Measurements from ENCODE around the gene FAM89B. TPM values are rescaled to one million over a fixed set of nuclear protein-coding genes. Genes with fewer than 3 reads are reported as not detected.

Gene FAM89B
- total RNA-seq, 1 donor from 2014 or later, result 86.8 TPM

DNA sequence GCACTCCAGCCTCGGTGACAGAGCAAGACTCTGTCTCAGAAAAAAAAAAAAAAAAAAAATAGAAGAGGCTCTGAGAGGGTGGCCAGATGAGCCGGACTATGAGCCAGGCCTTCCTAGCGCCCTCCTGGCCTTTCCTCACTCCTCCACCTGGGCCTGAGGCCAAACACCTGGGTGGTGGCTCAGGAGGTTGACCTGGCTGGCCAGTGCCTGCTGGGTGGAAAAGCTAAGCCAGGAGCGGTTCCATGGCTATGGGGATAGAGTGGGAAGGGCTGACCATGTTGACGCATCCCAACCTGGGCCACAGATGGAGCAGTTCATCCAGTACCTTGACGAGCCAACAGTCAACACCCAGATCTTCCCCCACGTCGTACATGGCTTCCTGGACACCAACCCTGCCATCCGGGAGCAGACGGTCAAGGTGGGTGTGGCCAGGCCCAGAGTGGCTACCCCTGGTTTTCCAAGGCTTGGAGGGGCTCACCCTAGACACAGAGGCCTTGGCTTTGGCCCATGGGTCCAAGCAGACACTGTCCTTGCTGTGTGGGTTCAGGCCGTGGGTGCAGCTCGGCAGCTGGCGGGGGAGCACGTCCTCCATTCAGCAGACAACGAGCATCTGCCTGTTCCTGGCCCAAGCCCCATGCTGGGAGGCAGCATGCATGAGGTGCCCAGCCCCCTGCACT is 39.8 kb upstream of the FAM89B start:
- H3K27me3 Mint-ChIP-seq (ENCODE audit: low read depth), result no peaks in the 10 kb centered on the region
- DNase-seq (ENCODE audit: low spot score), result no peak
- H3K36me3 Mint-ChIP-seq (ENCODE audit: low read depth), result peaks cover 28% of the 10 kb centered on the region

GRCh38 chr11:65535102-65535501 is 37.2 kb upstream of the FAM89B start:
- Mint-ChIP-seq H3K4me3 (ENCODE audit: unreplicated experiment) (no peak overlapping the region), H3K27ac (ENCODE audit: unreplicated experiment) (peak overlapping the region; percentile 51), H3K4me1 (ENCODE audit: low read depth) (peaks cover 7% of the 10 kb centered on the region), H3K9me3 (ENCODE audit: low read depth) (no peaks in the 10 kb centered on the region), H3K27me3 (ENCODE audit: low read depth) (no peaks in the 10 kb centered on the region), H3K36me3 (ENCODE audit: low read depth) (peaks cover 23% of the 10 kb centered on the region)
- DNase-seq (ENCODE audit: low spot score), result no peak
- TF ChIP-seq, protein P1, sequence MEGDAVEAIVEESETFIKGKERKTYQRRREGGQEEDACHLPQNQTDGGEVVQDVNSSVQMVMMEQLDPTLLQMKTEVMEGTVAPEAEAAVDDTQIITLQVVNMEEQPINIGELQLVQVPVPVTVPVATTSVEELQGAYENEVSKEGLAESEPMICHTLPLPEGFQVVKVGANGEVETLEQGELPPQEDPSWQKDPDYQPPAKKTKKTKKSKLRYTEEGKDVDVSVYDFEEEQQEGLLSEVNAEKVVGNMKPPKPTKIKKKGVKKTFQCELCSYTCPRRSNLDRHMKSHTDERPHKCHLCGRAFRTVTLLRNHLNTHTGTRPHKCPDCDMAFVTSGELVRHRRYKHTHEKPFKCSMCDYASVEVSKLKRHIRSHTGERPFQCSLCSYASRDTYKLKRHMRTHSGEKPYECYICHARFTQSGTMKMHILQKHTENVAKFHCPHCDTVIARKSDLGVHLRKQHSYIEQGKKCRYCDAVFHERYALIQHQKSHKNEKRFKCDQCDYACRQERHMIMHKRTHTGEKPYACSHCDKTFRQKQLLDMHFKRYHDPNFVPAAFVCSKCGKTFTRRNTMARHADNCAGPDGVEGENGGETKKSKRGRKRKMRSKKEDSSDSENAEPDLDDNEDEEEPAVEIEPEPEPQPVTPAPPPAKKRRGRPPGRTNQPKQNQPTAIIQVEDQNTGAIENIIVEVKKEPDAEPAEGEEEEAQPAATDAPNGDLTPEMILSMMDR (IDR thresholded peaks at IDR 0.05), result no peak

More for the DNA sequence above, 39.8 kb upstream of the FAM89B start:
- TF ChIP-seq, protein P1 (IDR thresholded peaks at IDR 0.05), result no peak
- Mint-ChIP-seq H3K4me3 (ENCODE audit: unreplicated experiment) (no peak overlapping the region), H3K27ac (ENCODE audit: unreplicated experiment) (no peak overlapping the region), H3K9me3 (ENCODE audit: low read depth) (no peaks in the 10 kb centered on the region), H3K4me1 (ENCODE audit: low read depth) (peaks cover 10% of the 10 kb centered on the region)

DNA sequence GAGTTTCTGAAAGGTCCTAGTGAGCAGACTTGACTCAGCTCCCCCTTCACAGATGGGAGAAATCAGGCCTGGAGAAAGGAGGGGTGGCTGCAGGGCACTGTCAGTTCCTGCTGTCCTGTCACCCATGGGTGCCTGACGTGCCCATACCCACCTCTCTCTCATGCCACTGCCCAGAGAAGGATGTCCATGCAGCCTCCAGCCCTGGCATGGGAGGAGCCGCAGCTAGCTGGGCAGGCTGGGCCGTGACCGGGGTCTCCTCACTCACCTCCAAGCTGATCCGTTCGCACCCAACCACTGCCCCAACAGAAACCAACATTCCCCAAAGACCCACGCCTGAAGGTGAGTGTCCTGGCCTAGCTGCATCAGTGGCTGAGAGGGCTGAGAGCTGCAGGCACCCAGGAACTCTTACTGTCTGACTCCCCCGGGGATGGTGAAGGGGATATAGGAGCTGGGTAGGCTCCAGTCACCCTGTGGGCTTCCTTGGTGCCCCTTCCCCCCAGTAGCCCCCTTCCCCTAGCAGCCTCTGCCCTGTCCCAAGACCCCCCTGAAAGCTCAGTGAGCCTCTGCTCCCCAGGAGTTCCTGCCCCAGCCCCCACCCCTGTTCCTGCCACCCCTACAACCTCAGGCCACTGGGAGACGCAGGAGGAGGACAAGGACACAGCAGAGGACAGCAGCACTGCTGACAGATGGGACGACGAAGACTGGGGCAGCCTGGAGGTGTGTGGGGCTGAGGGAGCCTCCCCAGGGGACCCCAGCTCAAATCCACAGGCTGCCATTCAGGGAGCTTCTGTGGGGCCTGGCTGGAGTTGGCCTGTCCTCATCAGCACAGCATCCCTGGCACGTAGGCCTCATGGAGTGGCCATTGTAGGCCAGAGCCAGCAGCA is 35.7 kb upstream of the FAM89B start:
- H3K4me3 Mint-ChIP-seq (ENCODE audit: unreplicated experiment), result no peak overlapping the region
- no peaks in the 10 kb centered on the region for H3K9me3 Mint-ChIP-seq (ENCODE audit: low read depth)
- H3K4me1 Mint-ChIP-seq (ENCODE audit: low read depth), result peaks cover 20% of the 10 kb centered on the region
- peaks cover 11% of the 10 kb centered on the region for H3K36me3 Mint-ChIP-seq (ENCODE audit: low read depth)
- H3K27ac Mint-ChIP-seq (ENCODE audit: unreplicated experiment), result no peak overlapping the region
- no peak for DNase-seq (ENCODE audit: low spot score)
- TF ChIP-seq, protein P1 (IDR thresholded peaks at IDR 0.05), result no peak
- no peaks in the 10 kb centered on the region for H3K27me3 Mint-ChIP-seq (ENCODE audit: low read depth)

DNA sequence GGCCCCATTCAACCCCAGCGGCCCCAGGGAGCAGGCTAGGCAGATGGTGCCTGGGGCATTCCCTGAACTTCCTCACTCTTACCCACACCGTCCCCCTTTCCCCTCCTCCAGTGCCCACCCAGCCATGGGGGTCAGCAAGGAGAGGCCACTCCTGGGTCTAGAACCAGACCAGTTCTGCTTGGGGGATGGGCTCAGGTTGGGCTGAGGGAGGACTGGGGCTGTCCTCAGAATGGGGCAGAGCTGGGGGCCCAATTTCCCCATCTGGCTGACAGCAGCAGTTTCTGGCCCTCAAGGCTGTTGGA is 35.1 kb upstream of the FAM89B start:
- TF ChIP-seq, protein P1 (IDR thresholded peaks at IDR 0.05), result no peak
- no peak overlapping the region for H3K4me3 Mint-ChIP-seq (ENCODE audit: unreplicated experiment)
- no peak for DNase-seq (ENCODE audit: low spot score)
- peaks cover 24% of the 10 kb centered on the region for H3K4me1 Mint-ChIP-seq (ENCODE audit: low read depth)
- peaks cover 9% of the 10 kb centered on the region for H3K36me3 Mint-ChIP-seq (ENCODE audit: low read depth)
- H3K9me3 Mint-ChIP-seq (ENCODE audit: low read depth), result no peaks in the 10 kb centered on the region
- H3K27ac Mint-ChIP-seq (ENCODE audit: unreplicated experiment), result no peak overlapping the region
- H3K27me3 Mint-ChIP-seq (ENCODE audit: low read depth), result no peaks in the 10 kb centered on the region

GRCh38 chr11:65537620-65538231 is 34.6 kb upstream of the FAM89B start:
- no peaks in the 10 kb centered on the region for H3K9me3 Mint-ChIP-seq (ENCODE audit: low read depth)
- no peaks in the 10 kb centered on the region for H3K27me3 Mint-ChIP-seq (ENCODE audit: low read depth)
- no peak overlapping the region for H3K4me3 Mint-ChIP-seq (ENCODE audit: unreplicated experiment)
- peaks cover 9% of the 10 kb centered on the region for H3K36me3 Mint-ChIP-seq (ENCODE audit: low read depth)
- peaks cover 24% of the 10 kb centered on the region for H3K4me1 Mint-ChIP-seq (ENCODE audit: low read depth)
- TF ChIP-seq, protein P1 (IDR thresholded peaks at IDR 0.05), result peak; percentile 11
- DNase-seq (ENCODE audit: low spot score), result no peak
- H3K27ac Mint-ChIP-seq (ENCODE audit: unreplicated experiment), result peak overlapping the region; percentile 55
